SK-N-SH (cell line): ENCODE results near the gene EFCAB6.

Experiments used
- CTCF ChIP-seq: fragments of 200-600 bp; sonication (generic); IDR thresholded peaks from 2 replicates; pipeline ENCODE4 v1.6.1; 2017; ENCODE audit warnings: antibody characterized with exemption, mild to moderate bottlenecking, moderate library complexity
- RXRA ChIP-seq: IDR thresholded peaks from 2 replicates; pipeline ENCODE4 v1.4.0; 2012; ENCODE audit warnings: low read depth, mild to moderate bottlenecking, borderline replicate concordance

- TF ChIP-seq RXRA (no peak), CTCF (no peak)
These were observed 301.6 kb downstream of the EFCAB6 start for GRCh38 chr22:43510281-43511070.
